Activated CD4-positive, alpha-beta T cell treated with anti-CD3 and anti-CD28 coated beads, Interleukin-2, amount 50 U/mL, for 48 hours (primary cell): ENCODE data around the gene B3GLCT.

Source experiments
- DNase-seq, 2 experiments: peaks; one replicate each; pipeline ENCODE4 v3.0.0-alpha.2; 2020

Gene B3GLCT

GRCh38 chr13:31224963-31225559 lies 25.3 kb downstream of the B3GLCT start:
- DNase-seq = no peak

GRCh38 chr13:31225998-31226675 lies 26.4 kb downstream of the B3GLCT start:
- no peak for DNase-seq

GRCh38 chr13:31227063-31227462 lies 27.3 kb downstream of the B3GLCT start:
- no peak for DNase-seq

GRCh38 chr13:31227870-31228269 lies 28.1 kb downstream of the B3GLCT start:
- no peak for DNase-seq

GRCh38 chr13:31234729-31235128 lies 35.0 kb downstream of the B3GLCT start:
- DNase-seq = no peak

- DNase-seq = no peak
Measured at GRCh38 chr13:31236211-31236786, 36.5 kb downstream of the B3GLCT start.

GRCh38 chr13:31240921-31241320 lies 41.1 kb downstream of the B3GLCT start:
- no peak for DNase-seq

- DNase-seq = no peak
Measured at GRCh38 chr13:31242367-31242766, 42.6 kb downstream of the B3GLCT start.

- DNase-seq = no peak
Measured at GRCh38 chr13:31242916-31243315, 43.1 kb downstream of the B3GLCT start.

GRCh38 chr13:31245598-31246373 lies 46.0 kb downstream of the B3GLCT start:
- no peak for DNase-seq

- no peak for DNase-seq
Measured at GRCh38 chr13:31246918-31247317, 47.1 kb downstream of the B3GLCT start.

- no peak for DNase-seq
Measured at GRCh38 chr13:31248361-31248760, 48.6 kb downstream of the B3GLCT start.

GRCh38 chr13:31248965-31249539 lies 49.3 kb downstream of the B3GLCT start:
- DNase-seq = no peak

- no peak for DNase-seq
Measured at GRCh38 chr13:31250435-31250834, 50.7 kb downstream of the B3GLCT start.

- DNase-seq = no peak
Measured at GRCh38 chr13:31261241-31261640, 61.5 kb downstream of the B3GLCT start.

GRCh38 chr13:31263346-31263745 lies 63.6 kb downstream of the B3GLCT start:
- DNase-seq = no peak

- no peak for DNase-seq
Measured at GRCh38 chr13:31264151-31264550, 64.4 kb downstream of the B3GLCT start.

GRCh38 chr13:31267126-31267784 lies 67.5 kb downstream of the B3GLCT start:
- no peak for DNase-seq

GRCh38 chr13:31274390-31274789 lies 74.6 kb downstream of the B3GLCT start:
- DNase-seq = no peak

- DNase-seq = no peak
Measured at GRCh38 chr13:31276421-31276820, 76.6 kb downstream of the B3GLCT start.

GRCh38 chr13:31278869-31279268 lies 79.1 kb downstream of the B3GLCT start:
- DNase-seq = no peak

GRCh38 chr13:31282741-31283455 lies 83.1 kb downstream of the B3GLCT start:
- no peak for DNase-seq
